Amniotic epithelial cell (primary cell): Measurements from ENCODE around the gene MUSK.
A peak's percentile ranks its signal among the peaks of the same experiment; 100 is the strongest.

Experiments
- DNase-seq: peaks from one replicate; pipeline ENCODE4 v3.0.0-alpha.2; 2010; ENCODE audit warnings: low read depth

MUSK gene

GRCh38 chr9:110695846-110696245, 27.3 kb downstream of the MUSK start:
- DNase-seq: peak; percentile 80

GRCh38 chr9:110700953-110701352, 32.4 kb downstream of the MUSK start:
- peak; percentile 28 for DNase-seq

DNA sequence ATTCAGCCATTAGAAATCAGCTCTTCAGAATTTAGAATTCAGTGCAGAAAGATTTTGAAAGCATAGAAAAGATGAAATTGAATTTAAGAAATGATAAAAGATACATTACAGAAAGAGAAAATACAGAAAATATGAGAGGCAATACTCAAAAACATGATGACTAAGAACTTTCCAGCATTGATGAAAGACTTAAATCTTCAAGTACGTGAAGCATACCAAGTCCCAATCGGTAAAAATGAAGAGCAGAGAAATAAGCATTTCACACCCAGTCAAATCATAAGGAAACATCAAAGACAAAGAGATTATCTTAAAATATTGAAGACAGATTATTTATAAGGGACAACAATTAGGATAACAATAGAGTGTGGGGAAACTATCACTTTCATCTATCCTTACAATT, 35.1 kb downstream of the MUSK start:
- no peak for DNase-seq

DNA sequence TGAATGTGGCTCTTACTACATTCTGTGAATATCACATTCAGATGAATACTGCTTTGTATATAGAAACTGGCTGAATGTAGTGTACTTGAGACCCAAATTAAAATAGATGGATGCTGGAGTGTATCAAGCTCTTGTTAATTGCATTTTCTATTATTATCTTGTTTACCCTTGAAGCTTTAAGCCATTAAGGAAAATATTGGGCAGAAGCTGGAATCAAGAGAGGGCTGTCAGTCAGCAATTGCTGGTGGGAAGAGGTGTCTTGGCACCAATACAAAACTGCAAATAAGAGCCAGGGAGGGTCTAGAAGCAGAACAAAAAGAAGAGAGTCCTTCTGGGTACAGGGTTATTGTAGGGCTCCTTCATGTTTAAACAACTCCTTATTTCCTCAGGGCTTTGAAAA, 38.8 kb downstream of the MUSK start:
- no peak for DNase-seq

DNA sequence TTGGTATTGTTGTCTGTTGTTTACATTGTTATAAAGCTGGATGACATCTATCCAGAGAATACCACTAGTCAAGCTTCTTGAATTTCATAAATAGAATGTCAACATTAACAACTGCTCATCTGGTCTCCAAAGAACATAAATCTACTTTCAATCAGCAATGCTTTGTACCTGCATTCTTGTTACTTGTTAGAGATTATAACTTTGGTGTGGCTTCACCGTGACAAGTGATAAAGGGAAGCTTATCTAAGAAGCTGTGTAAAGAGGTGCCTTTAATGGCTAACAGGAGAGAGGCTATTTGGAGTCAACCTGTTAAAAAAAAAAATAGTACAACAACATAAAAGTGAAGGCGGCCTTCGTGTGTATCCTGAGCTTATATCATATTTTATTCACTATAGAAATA, 41.8 kb downstream of the MUSK start:
- DNase-seq: no peak

- peak; percentile 47 for DNase-seq
Measured at GRCh38 chr9:110712955-110713354, 44.4 kb downstream of the MUSK start.

DNA sequence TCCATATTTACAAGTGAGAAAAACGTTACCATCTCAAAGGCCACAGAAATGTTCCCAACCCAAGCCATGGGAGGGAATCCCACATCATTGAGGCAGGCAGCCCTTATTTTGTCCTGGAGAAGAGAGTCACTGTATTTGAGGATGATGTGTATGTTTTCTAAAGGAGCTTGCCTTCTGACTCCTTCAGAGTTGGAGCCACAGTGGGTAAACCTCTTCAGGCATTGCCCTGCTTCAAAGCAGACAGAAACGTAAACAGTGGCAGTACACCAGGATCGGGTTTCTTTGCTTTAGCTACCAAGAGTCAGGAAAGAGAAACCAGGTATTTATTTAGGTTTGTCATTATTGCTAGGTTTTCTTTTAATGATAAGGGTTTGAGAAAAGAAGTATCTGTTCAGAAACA, 45.7 kb downstream of the MUSK start:
- DNase-seq: no peak

GRCh38 chr9:110728058-110728457, 59.5 kb downstream of the MUSK start:
- peak; percentile 23 for DNase-seq

GRCh38 chr9:110729641-110730040, 61.0 kb downstream of the MUSK start:
- DNase-seq: no peak

DNA sequence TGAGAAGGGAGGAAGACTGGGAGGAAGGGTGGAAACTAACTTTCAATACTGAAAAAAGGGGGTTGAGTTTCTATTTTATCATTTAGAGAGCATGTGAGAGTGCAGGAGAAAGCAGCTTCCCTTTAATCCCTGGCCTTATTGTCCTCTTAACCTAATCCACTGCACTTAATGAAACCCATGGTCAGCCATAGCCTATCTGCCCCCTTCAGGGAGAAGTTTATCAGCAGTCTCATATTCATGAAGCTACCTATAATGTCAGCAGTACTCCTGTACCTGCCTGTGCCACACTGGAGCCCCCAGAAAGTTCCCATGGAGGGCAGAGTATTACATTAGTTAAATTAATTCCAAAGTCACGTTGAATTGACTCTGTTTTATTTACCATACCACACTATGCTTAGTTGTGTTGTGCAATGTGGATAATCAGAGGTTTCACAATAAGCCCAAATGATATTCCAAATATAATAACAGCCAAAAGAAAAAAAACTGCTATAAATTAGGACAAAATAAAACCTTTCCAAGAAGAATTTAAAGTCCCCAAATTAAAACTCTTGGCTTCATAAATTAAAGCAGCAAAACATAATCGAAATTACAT, 62.9 kb downstream of the MUSK start:
- DNase-seq: peak; percentile 52

DNA sequence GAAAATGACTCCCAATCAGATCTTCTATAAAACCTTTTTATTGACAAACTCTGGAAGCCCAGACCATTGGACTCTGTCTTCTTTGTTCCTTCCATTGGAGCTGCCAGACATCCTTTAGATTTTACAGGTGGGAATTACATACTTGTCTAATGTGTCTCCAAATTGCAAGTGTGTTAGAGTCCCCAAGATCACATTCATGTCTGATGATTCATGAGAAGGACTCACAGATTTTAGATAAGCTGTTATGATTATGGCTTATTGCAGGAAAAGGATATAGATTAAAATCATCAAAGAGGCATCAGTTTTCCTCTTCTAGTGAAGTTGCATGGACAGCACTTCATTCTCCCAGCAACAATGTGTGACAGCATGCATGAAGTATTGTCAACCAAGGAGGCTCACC, 70.4 kb downstream of the MUSK start:
- DNase-seq: no peak

DNA sequence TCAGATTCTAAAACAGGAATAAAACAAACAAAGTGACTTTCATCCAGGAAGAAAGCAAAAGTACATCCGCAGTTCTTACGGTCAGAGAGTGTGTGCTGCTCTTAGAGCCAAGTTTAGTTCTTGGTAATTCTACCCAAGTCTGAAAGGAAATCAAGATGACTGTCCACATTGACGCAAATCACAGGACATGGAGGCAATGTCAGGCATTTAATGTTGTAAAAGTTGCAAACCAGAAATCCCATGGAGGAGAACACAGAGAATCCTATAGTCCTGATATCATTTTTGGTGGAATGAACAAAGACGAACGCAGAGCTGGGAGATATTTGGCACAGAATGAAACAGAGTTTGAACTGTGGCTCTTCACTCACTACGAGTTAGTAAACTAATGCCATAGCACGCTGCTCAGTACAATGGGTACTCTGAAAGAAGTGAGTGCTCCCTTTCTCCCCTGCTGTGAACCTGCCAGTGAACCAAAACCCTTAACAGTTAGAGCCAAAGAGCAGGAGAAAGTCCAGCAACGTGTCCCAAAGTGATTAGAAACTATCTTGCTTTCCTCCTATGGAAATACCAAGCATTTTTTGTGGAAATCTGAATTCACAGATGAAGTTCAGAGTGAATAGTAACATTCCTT, 74.3 kb downstream of the MUSK start:
- peak; percentile 50 for DNase-seq

- peak; percentile 96 for DNase-seq
Measured at GRCh38 chr9:110744715-110745384, 76.3 kb downstream of the MUSK start.

DNA sequence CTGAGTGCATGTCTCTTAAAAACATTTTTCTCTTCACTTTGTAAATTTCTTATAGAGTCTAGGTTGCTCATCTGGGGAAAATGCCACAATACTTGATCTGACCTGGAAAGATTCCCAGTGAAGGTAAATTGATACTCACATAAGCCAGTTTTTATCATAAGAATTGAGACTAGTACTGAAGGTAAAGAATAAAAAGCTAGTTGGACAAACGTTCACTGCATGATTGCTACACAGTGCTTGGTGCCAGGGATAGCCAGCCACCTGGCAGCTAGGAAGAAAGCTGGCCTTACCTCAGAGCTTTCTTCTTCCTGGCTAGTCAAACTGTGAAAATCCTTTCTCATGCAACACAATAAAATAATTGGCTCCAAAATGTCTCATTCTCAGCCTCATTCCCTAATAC, 77.1 kb downstream of the MUSK start:
- DNase-seq: no peak

- peak; percentile 34 for DNase-seq
Measured at GRCh38 chr9:110746211-110746930, 77.8 kb downstream of the MUSK start.

- DNase-seq: no peak
Measured at GRCh38 chr9:110748251-110748893, 79.8 kb downstream of the MUSK start.

DNA sequence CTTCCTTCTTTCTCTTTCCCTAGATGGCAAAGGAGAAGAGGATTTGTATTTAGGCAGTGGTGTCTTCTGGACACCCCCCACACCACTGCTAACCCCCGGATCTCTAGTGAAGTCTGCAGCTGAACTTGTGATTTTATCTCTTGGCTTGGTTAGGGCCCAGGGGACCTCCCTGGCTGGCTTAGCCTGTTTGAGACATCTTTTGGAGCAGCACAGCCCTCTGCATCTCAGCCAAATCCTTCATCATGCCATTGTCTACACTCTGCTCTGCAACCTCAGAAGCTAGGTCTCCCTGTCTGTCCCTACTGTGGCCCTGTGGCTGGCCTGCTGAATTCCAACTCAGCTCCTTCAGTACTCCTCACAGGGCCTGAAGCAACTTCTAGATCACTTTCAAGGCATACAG, 81.7 kb downstream of the MUSK start:
- DNase-seq: no peak

DNA sequence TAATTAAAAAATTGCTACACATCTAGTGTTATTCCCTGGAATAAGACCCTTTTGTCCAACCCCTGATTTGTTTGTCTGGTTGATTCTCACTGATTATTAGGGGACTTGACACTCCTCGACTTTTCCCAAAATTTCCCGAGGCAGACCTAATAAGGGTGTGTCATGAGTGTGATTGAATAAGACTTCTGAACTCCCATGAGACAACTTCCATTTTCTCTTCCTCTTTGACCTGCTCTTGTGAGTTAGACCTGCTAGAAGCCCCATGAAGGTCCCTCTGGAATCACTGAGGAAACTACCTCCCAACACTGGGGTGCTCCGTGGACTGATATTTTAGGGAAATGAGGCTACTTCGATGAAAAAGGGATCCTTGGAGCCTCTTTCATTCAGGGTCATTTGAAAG, 83.4 kb downstream of the MUSK start:
- DNase-seq: no peak

- peak; percentile 68 for DNase-seq
Measured at GRCh38 chr9:110752766-110753165, 84.2 kb downstream of the MUSK start.

- peak; percentile 57 for DNase-seq
Measured at GRCh38 chr9:110753731-110754231, 85.2 kb downstream of the MUSK start.

DNA sequence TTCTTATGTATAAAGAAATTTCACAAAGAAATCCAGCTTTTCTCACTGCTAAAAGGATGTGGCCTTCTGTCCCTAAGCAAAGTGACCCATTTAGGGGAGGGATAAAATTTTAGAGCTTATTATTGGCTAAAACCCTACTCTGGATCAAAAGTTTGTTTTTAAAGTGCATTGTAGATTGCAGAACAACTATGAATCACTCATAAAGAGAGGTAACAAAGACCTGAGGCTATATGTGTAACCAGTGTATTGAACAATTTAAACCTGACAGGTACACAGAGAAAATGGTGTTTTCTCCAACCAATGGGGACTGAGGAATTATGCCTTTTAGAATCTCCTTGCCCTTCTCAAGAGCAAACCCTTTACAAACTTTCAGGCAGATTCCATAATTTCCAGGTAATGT, 86.6 kb downstream of the MUSK start:
- DNase-seq: no peak

GRCh38 chr9:110758201-110758600, 89.6 kb downstream of the MUSK start:
- DNase-seq: no peak
